Lung (tissue), 12 donors: ENCODE measurements around the gene TMEM121. TPM values are rescaled to one million over a fixed set of nuclear protein-coding genes. Genes with fewer than 3 reads are reported as not detected.
A peak's percentile ranks its signal among the peaks of the same experiment; 100 is the strongest.

Experiments used
- ATAC-seq: fragments of 200-7000 bp; cut with Tn5 transposase; one replicate; pipeline ENCODE4 v1.9.1; 2020; ENCODE audit warnings: moderate number of reproducible peaks; ENCODE audit not compliant: insufficient read depth, low FRiP score
- DNase-seq, 3 donors: peaks; one replicate each; pipeline ENCODE4 v3.0.0-alpha.2; 2013 to 2017
- H3K27ac ChIP-seq, 2 donors: one replicate each; pipeline ENCODE4 v1.5.1; 2013; ENCODE audit warnings: mild to moderate bottlenecking in 2 of 2, moderate library complexity in 2 of 2, control low read depth in 1 of 2, inconsistent platforms in 1 of 2, low read depth in 1 of 2, low read length in 1 of 2
- H3K27me3 ChIP-seq, 3 donors: one replicate each; pipeline ENCODE4 v1.5.1; 2013; ENCODE audit warnings: low read length in 2 of 3; ENCODE audit not compliant: control insufficient read depth in 3 of 3, insufficient read depth in 3 of 3
- H3K36me3 ChIP-seq, 4 donors: one replicate each; pipeline ENCODE4 v1.5.1; 2013; ENCODE audit warnings: low read length in 4 of 4, mild to moderate bottlenecking in 1 of 4, moderate library complexity in 1 of 4; ENCODE audit not compliant: control insufficient read depth in 4 of 4, insufficient read depth in 4 of 4
- H3K4me1 ChIP-seq, 5 donors: one replicate each; pipeline ENCODE4 v1.5.1; 2013; ENCODE audit warnings: low read length in 5 of 5, mild to moderate bottlenecking in 2 of 5, moderate library complexity in 1 of 5; ENCODE audit not compliant: control insufficient read depth in 5 of 5, insufficient read depth in 5 of 5
- H3K4me3 ChIP-seq: one replicate; pipeline ENCODE4 v1.5.1; 2013; ENCODE audit warnings: mild to moderate bottlenecking, control low read depth, moderate library complexity
- H3K9ac ChIP-seq, 2 donors: one replicate each; pipeline ENCODE4 v1.5.1; 2013; ENCODE audit warnings: low read length in 2 of 2, control low read depth in 1 of 2; ENCODE audit not compliant: insufficient read depth in 1 of 2
- H3K9me3 ChIP-seq, 4 donors: one replicate each; pipeline ENCODE4 v1.5.1; 2013; ENCODE audit warnings: low read length in 3 of 4, mild to moderate bottlenecking in 1 of 4, moderate library complexity in 1 of 4; ENCODE audit not compliant: control insufficient read depth in 4 of 4, insufficient read depth in 3 of 4
- WGBS, 2 donors: extraction: QIAGEN DNeasy Blood & Tissue Kit; methylation state at CpG; one replicate each; pipeline ENCODE4 v1.1.7; 2013; 5-methylcytosine and 5-hydroxymethylcytosine counted together
- polyA plus RNA-seq, 2 donors: library from polyadenylated mRNA; stranded (reverse); fragments of 200-250 nt; gene quantifications; one replicate each; pipeline ENCODE4 v1.2.1, GENCODE V29; 2013
- total RNA-seq, 2 donors: library from RNA; depleted of rRNA in 1 of 2; stranded (reverse); fragments of >200 nt in 1 of 2; gene quantifications; one replicate each; pipeline ENCODE4 v1.2.1, GENCODE V29; 2014 to 2021
- TF ChIP-seq, protein P1 (sequence below): IDR thresholded peaks from 2 replicates; pipeline ENCODE4 v1.5.1; 2012; ENCODE audit warnings: mild to moderate bottlenecking; ENCODE audit errors: control extremely low read depth, extremely low read depth
- donor health status: control.
- donor health status: control.
- donor health status: Bipolar disorder and iron deficiency.
- donor health status: healthy.
- donor health status: DM: yes; HTN: yes; CAD: no.

TMEM121 gene
- total and polyA plus RNA-seq, 4 donors = 1.1 to 5.4 (median 2.8) TPM

DNA sequence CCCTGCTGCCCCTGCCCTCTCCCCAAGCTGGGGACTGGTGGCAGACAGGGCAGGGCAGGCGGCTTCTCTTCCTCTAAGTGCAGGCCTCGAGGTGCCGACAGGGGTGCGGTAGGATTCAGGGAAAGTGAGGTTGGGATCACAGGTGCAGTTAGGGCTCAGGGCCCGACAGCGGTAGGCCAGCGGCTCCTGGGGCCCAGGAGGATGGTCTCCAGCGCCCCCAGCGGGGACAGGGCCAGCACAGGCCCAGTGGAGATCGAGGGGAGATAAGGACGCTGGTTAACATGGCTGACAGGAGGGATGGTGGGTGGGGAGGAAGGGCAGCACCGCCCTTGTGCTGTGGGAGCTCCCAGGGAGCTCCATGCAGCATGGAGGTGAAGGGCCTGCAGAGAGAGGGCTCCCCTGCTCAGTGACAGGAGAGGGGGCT, 40.6 kb upstream of the TMEM121 start:
- 29 to 30% methylated on average over 12 of the region's 12 CpGs for WGBS, 2 donors
- no peak overlapping the region for H3K4me3 ChIP-seq
- H3K36me3 ChIP-seq = no peaks in the 10 kb centered on the region
- TF ChIP-seq, protein P1, sequence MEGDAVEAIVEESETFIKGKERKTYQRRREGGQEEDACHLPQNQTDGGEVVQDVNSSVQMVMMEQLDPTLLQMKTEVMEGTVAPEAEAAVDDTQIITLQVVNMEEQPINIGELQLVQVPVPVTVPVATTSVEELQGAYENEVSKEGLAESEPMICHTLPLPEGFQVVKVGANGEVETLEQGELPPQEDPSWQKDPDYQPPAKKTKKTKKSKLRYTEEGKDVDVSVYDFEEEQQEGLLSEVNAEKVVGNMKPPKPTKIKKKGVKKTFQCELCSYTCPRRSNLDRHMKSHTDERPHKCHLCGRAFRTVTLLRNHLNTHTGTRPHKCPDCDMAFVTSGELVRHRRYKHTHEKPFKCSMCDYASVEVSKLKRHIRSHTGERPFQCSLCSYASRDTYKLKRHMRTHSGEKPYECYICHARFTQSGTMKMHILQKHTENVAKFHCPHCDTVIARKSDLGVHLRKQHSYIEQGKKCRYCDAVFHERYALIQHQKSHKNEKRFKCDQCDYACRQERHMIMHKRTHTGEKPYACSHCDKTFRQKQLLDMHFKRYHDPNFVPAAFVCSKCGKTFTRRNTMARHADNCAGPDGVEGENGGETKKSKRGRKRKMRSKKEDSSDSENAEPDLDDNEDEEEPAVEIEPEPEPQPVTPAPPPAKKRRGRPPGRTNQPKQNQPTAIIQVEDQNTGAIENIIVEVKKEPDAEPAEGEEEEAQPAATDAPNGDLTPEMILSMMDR = no peak
- H3K27me3 ChIP-seq = peaks cover 0 to 10% (median 0%) of the 10 kb centered on the region in 3 donors
- DNase-seq (peak; percentile 62 to 75 (median 66)), ATAC-seq (no peak)
- no peaks in the 10 kb centered on the region for H3K9me3 ChIP-seq
- H3K4me1 ChIP-seq = peaks cover 4 to 54% (median 44%) of the 10 kb centered on the region in 5 donors
- peak overlapping the region in 1 of 2 donors; percentile 91 for H3K27ac ChIP-seq
- H3K9ac ChIP-seq = no peak overlapping the region

DNA sequence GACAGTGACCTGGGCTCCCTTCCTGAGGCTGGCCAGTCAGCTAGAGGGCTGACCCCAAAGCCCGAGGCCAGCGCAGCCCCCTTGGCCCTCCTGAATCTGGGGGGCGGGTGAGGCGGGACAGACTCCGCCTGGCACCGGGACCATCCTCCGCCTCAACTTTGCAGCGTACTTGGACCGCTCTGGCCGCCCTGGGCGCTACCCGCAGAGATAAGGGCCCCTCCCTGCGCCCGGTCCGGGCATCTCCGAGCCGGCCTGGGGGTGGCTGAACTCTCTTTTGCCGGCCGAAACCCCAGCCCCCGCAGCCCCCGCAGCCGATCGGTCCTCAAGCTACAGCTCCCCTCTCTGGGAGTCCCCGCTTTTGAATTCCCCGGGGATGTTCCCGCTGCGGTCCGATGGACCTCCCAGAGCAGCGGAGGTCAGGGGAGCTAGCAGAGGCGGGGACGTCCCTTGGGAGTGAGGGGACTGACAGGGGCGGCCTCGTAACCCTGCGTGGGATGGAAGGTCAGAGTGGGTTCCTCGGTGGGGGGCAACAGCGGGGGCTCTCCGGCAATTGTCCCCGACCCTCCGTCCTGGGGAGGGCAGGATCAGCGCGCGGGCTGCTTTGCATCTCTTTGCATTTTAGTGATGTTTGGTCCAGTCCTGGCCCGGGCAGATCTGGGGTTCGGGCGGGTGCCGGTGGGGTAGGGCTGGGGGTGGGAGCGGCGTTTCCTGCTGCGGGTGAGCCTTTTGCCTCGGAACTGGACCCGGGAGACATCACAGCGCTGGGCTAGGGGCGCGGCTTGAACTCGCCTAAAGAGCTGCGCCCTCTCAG, 40.0 kb upstream of the TMEM121 start, which contains the start of gene CRIP1:
Gene CRIP1, plus strand, starts transcription at position 724 of the 811 bp plus-strand sequence. CDS start 374 bp downstream, outside the sequence.
- TF ChIP-seq, protein P1 = no peak
- no peaks in the 10 kb centered on the region for H3K9me3 ChIP-seq
- DNase-seq (peak in 1 of 3 donors; percentile 40), ATAC-seq (no peak)
- peaks cover 0 to 10% (median 0%) of the 10 kb centered on the region in 3 donors for H3K27me3 ChIP-seq
- 10% methylated on average over 55 to 56 of the region's 56 CpGs for WGBS, 2 donors
- peak within 1 kb of the TSS; percentile 18 for H3K4me3 ChIP-seq
- peak within 1 kb of the TSS in 1 of 2 donors; percentile 25 for H3K9ac ChIP-seq
- H3K36me3 ChIP-seq = no peaks in the 10 kb centered on the region
- H3K27ac ChIP-seq = peak within 1 kb of the TSS; percentile 55 to 91
- H3K4me1 ChIP-seq = peaks cover 4 to 48% (median 39%) of the 10 kb centered on the region in 5 donors

DNA sequence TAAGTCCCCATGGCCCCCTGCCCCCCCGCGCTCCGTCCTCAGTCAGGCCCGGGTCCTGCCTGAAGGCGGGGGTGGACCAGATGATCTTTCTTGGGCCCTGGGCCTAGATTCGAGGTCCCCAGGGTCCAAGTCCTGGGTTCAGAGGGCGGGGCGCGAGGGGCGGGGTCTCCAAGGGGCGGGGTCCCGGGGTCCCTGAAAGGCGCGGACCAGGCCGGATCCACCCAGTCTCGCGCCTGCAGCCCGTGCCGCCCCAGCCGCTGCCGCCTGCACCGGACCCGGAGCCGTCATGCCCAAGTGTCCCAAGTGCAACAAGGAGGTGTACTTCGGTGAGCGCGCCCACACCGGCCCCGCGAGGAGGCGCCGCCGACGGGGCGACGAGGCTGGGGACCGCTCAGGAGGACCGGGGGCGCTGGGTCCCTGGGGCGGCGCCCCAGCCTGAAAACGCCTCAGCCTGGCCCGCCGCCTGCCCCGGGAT, 39.4 kb upstream of the TMEM121 start:
- peak overlapping the region; percentile 55 to 91 for H3K27ac ChIP-seq
- TF ChIP-seq, protein P1 = no peak
- H3K27me3 ChIP-seq = peaks cover 0 to 10% (median 0%) of the 10 kb centered on the region in 3 donors
- no peak for ATAC-seq
- DNase-seq = peak in 1 of 3 donors; percentile 39
- peak overlapping the region in 1 of 2 donors; percentile 25 for H3K9ac ChIP-seq
- H3K4me3 ChIP-seq = peak overlapping the region; percentile 18
- H3K4me1 ChIP-seq = peaks cover 3 to 46% (median 35%) of the 10 kb centered on the region in 5 donors
- H3K36me3 ChIP-seq = no peaks in the 10 kb centered on the region
- 2% methylated on average over 43 to 45 of the region's 45 CpGs for WGBS, 2 donors
- no peaks in the 10 kb centered on the region for H3K9me3 ChIP-seq
